WTC11 (cell line): ENCODE results near the gene DHX57.

Experiments used
- CTCF ChIP-seq: fragments of 200-600 bp; IDR thresholded peaks from 2 replicates; pipeline ENCODE4 v1.8.0; 2022; ENCODE audit warnings: antibody characterized with exemption
- E2F5 ChIP-seq: sonication (generic); formaldehyde crosslinking; IDR thresholded peaks from 2 replicates; pipeline ENCODE4 v1.8.1; 2022; ENCODE audit warnings: mild to moderate bottlenecking, moderate library complexity, missing genetic modification reagents
- PRDM15 ChIP-seq: sonication (generic); formaldehyde crosslinking; IDR thresholded peaks from 2 replicates; pipeline ENCODE4 v1.8.0; 2022; ENCODE audit warnings: missing genetic modification reagents

GRCh38 chr2:38856165-38856564 is 19.6 kb downstream of the DHX57 start:
- TF ChIP-seq E2F5 (CRISPR knock-in tag) (no peak), PRDM15 (CRISPR knock-in tag) (no peak), CTCF (no peak)
